Measurements from ENCODE around the gene S100A14. TPM values are rescaled to one million over a fixed set of nuclear protein-coding genes. Genes with fewer than 3 reads are reported as not detected.
"Not testable (repeated sequence)": the region's sequence is repeated elsewhere in the genome, so short reads cannot be mapped to it uniquely, and the experiment has no call there.

The S100A14 gene
- polyA plus RNA-seq, 2 donors = 2,532 to 3,167 TPM

GRCh38 chr1:153583976-153584375 is 32.1 kb downstream of the S100A14 start:
- no peak overlapping the region for H3K27ac ChIP-seq (ENCODE audit: low read depth in 2 of 2, low read length in 1 of 2)
- WGBS, 2 donors = 77 to 85% methylated on average over 2 of the region's 2 CpGs
- H3K4me3 ChIP-seq (ENCODE audit: low read depth in 1 of 2, low read length in 2 of 2) = no peak overlapping the region
- no peaks in the 10 kb centered on the region for H3K27me3 ChIP-seq (ENCODE audit: control insufficient read depth in 1 of 2, insufficient read depth in 2 of 2, low read length in 2 of 2)
- no peaks in the 10 kb centered on the region for H3K9me3 ChIP-seq (ENCODE audit: control insufficient read depth in 2 of 2, insufficient read depth in 1 of 2, low read depth in 1 of 2, low read length in 1 of 2)
- H3K36me3 ChIP-seq (ENCODE audit: control insufficient read depth in 2 of 2, insufficient read depth in 2 of 2, low read length in 1 of 2) = no peaks in the 10 kb centered on the region
- no peaks in the 10 kb centered on the region for H3K4me1 ChIP-seq (ENCODE audit: control insufficient read depth in 2 of 2, insufficient read depth in 2 of 2, low read length in 1 of 2)

- 80 to 85% methylated on average over 3 of the region's 3 CpGs for WGBS, 2 donors
- H3K4me3 ChIP-seq (ENCODE audit: low read depth in 1 of 2, low read length in 2 of 2); H3K36me3 ChIP-seq (ENCODE audit: control insufficient read depth in 2 of 2, insufficient read depth in 2 of 2, low read length in 1 of 2); H3K27ac ChIP-seq (ENCODE audit: low read depth in 2 of 2, low read length in 1 of 2); H3K27me3 ChIP-seq (ENCODE audit: control insufficient read depth in 1 of 2, insufficient read depth in 2 of 2, low read length in 2 of 2); H3K9me3 ChIP-seq (ENCODE audit: control insufficient read depth in 2 of 2, insufficient read depth in 1 of 2, low read depth in 1 of 2, low read length in 1 of 2); H3K4me1 ChIP-seq (ENCODE audit: control insufficient read depth in 2 of 2, insufficient read depth in 2 of 2, low read length in 1 of 2): not testable (repeated sequence)
These were observed 32.6 kb downstream of the S100A14 start for GRCh38 chr1:153583514-153583913.

GRCh38 chr1:153582836-153583235 is 33.3 kb downstream of the S100A14 start:
- H3K4me3 ChIP-seq (ENCODE audit: low read depth in 1 of 2, low read length in 2 of 2); H3K36me3 ChIP-seq (ENCODE audit: control insufficient read depth in 2 of 2, insufficient read depth in 2 of 2, low read length in 1 of 2); H3K27me3 ChIP-seq (ENCODE audit: control insufficient read depth in 1 of 2, insufficient read depth in 2 of 2, low read length in 2 of 2); H3K27ac ChIP-seq (ENCODE audit: low read depth in 2 of 2, low read length in 1 of 2); H3K4me1 ChIP-seq (ENCODE audit: control insufficient read depth in 2 of 2, insufficient read depth in 2 of 2, low read length in 1 of 2); H3K9me3 ChIP-seq (ENCODE audit: control insufficient read depth in 2 of 2, insufficient read depth in 1 of 2, low read depth in 1 of 2, low read length in 1 of 2): not testable (repeated sequence)
- 94 to 96% methylated on average over 32 to 34 of the region's 34 CpGs for WGBS, 2 donors

- Histone ChIP-seq H3K9me3 (ENCODE audit: control insufficient read depth in 2 of 2, insufficient read depth in 1 of 2, low read depth in 1 of 2, low read length in 1 of 2) (no peaks in the 10 kb centered on the region), H3K4me1 (ENCODE audit: control insufficient read depth in 2 of 2, insufficient read depth in 2 of 2, low read length in 1 of 2) (peaks cover 2 to 4% of the 10 kb centered on the region in 2 donors), H3K27me3 (ENCODE audit: control insufficient read depth in 1 of 2, insufficient read depth in 2 of 2, low read length in 2 of 2) (no peaks in the 10 kb centered on the region), H3K27ac (ENCODE audit: low read depth in 2 of 2, low read length in 1 of 2) (no peak overlapping the region), H3K36me3 (ENCODE audit: control insufficient read depth in 2 of 2, insufficient read depth in 2 of 2, low read length in 1 of 2) (no peaks in the 10 kb centered on the region), H3K4me3 (ENCODE audit: low read depth in 1 of 2, low read length in 2 of 2) (no peak overlapping the region)
- 76 to 85% methylated on average over 3 of the region's 3 CpGs for WGBS, 2 donors
These were observed 37.2 kb downstream of the S100A14 start for GRCh38 chr1:153578936-153579335.

- Histone ChIP-seq H3K9me3 (ENCODE audit: control insufficient read depth in 2 of 2, insufficient read depth in 1 of 2, low read depth in 1 of 2, low read length in 1 of 2) (no peaks in the 10 kb centered on the region), H3K36me3 (ENCODE audit: control insufficient read depth in 2 of 2, insufficient read depth in 2 of 2, low read length in 1 of 2) (no peaks in the 10 kb centered on the region), H3K27ac (ENCODE audit: low read depth in 2 of 2, low read length in 1 of 2) (no peak overlapping the region)
These were observed 37.6 kb downstream of the S100A14 start for GRCh38 chr1:153578490-153578889.

GRCh38 chr1:153577624-153578051 is 38.5 kb downstream of the S100A14 start:
- no peaks in the 10 kb centered on the region for H3K36me3 ChIP-seq (ENCODE audit: control insufficient read depth in 2 of 2, insufficient read depth in 2 of 2, low read length in 1 of 2)
- WGBS, 2 donors = 36 to 46% methylated on average over 9 of the region's 9 CpGs
- no peaks in the 10 kb centered on the region for H3K27me3 ChIP-seq (ENCODE audit: control insufficient read depth in 1 of 2, insufficient read depth in 2 of 2, low read length in 2 of 2)
- H3K9me3 ChIP-seq (ENCODE audit: control insufficient read depth in 2 of 2, insufficient read depth in 1 of 2, low read depth in 1 of 2, low read length in 1 of 2) = no peaks in the 10 kb centered on the region
- H3K4me3 ChIP-seq (ENCODE audit: low read depth in 1 of 2, low read length in 2 of 2) = no peak overlapping the region
- H3K27ac ChIP-seq (ENCODE audit: low read depth in 2 of 2, low read length in 1 of 2) = peak overlapping the region; percentile 65 to 75
- peaks cover 2 to 4% of the 10 kb centered on the region in 2 donors for H3K4me1 ChIP-seq (ENCODE audit: control insufficient read depth in 2 of 2, insufficient read depth in 2 of 2, low read length in 1 of 2)

More at GRCh38 chr1:153578490-153578889, 37.6 kb downstream of the S100A14 start:
- Histone ChIP-seq H3K4me1 (ENCODE audit: control insufficient read depth in 2 of 2, insufficient read depth in 2 of 2, low read length in 1 of 2) (peaks cover 2 to 4% of the 10 kb centered on the region in 2 donors), H3K4me3 (ENCODE audit: low read depth in 1 of 2, low read length in 2 of 2) (no peak overlapping the region), H3K27me3 (ENCODE audit: control insufficient read depth in 1 of 2, insufficient read depth in 2 of 2, low read length in 2 of 2) (no peaks in the 10 kb centered on the region)

GRCh38 chr1:153577138-153577537 is 39.0 kb downstream of the S100A14 start:
- 37 to 46% methylated on average over 4 of the region's 4 CpGs for WGBS, 2 donors
- no peaks in the 10 kb centered on the region for H3K27me3 ChIP-seq (ENCODE audit: control insufficient read depth in 1 of 2, insufficient read depth in 2 of 2, low read length in 2 of 2)

GRCh38 chr1:153575497-153575896 is 40.6 kb downstream of the S100A14 start:
- WGBS, 2 donors = 63 to 73% methylated on average over 9 to 10 of the region's 10 CpGs
- not testable (repeated sequence) for H3K9me3 ChIP-seq (ENCODE audit: control insufficient read depth in 2 of 2, insufficient read depth in 1 of 2, low read depth in 1 of 2, low read length in 1 of 2); H3K27me3 ChIP-seq (ENCODE audit: control insufficient read depth in 1 of 2, insufficient read depth in 2 of 2, low read length in 2 of 2); H3K36me3 ChIP-seq (ENCODE audit: control insufficient read depth in 2 of 2, insufficient read depth in 2 of 2, low read length in 1 of 2); H3K4me3 ChIP-seq (ENCODE audit: low read depth in 1 of 2, low read length in 2 of 2)
- Histone ChIP-seq H3K4me1 (ENCODE audit: control insufficient read depth in 2 of 2, insufficient read depth in 2 of 2, low read length in 1 of 2) (peaks cover 4 to 11% of the 10 kb centered on the region in 2 donors), H3K27ac (ENCODE audit: low read depth in 2 of 2, low read length in 1 of 2) (peak overlapping the region; percentile 2 to 4)

More at GRCh38 chr1:153577138-153577537, 39.0 kb downstream of the S100A14 start:
- peaks cover 2 to 5% of the 10 kb centered on the region in 2 donors for H3K4me1 ChIP-seq (ENCODE audit: control insufficient read depth in 2 of 2, insufficient read depth in 2 of 2, low read length in 1 of 2)
- no peaks in the 10 kb centered on the region for H3K9me3 ChIP-seq (ENCODE audit: control insufficient read depth in 2 of 2, insufficient read depth in 1 of 2, low read depth in 1 of 2, low read length in 1 of 2)
- no peak overlapping the region for H3K4me3 ChIP-seq (ENCODE audit: low read depth in 1 of 2, low read length in 2 of 2)
- no peaks in the 10 kb centered on the region for H3K36me3 ChIP-seq (ENCODE audit: control insufficient read depth in 2 of 2, insufficient read depth in 2 of 2, low read length in 1 of 2)
- peak overlapping the region; percentile 65 to 75 for H3K27ac ChIP-seq (ENCODE audit: low read depth in 2 of 2, low read length in 1 of 2)

- WGBS, 2 donors = 92 to 95% methylated on average over 34 to 35 of the region's 35 CpGs
- H3K4me1 ChIP-seq (ENCODE audit: control insufficient read depth in 2 of 2, insufficient read depth in 2 of 2, low read length in 1 of 2) = peaks cover 4 to 11% of the 10 kb centered on the region in 2 donors
These were observed 41.0 kb downstream of the S100A14 start for GRCh38 chr1:153575081-153575491.

GRCh38 chr1:153573351-153573750 is 42.8 kb downstream of the S100A14 start:
- Histone ChIP-seq H3K27me3 (ENCODE audit: control insufficient read depth in 1 of 2, insufficient read depth in 2 of 2, low read length in 2 of 2) (no peaks in the 10 kb centered on the region), H3K9me3 (ENCODE audit: control insufficient read depth in 2 of 2, insufficient read depth in 1 of 2, low read depth in 1 of 2, low read length in 1 of 2) (no peaks in the 10 kb centered on the region), H3K36me3 (ENCODE audit: control insufficient read depth in 2 of 2, insufficient read depth in 2 of 2, low read length in 1 of 2) (no peaks in the 10 kb centered on the region), H3K27ac (ENCODE audit: low read depth in 2 of 2, low read length in 1 of 2) (peak overlapping the region; percentile 66 to 78), H3K4me3 (ENCODE audit: low read depth in 1 of 2, low read length in 2 of 2) (no peak overlapping the region), H3K4me1 (ENCODE audit: control insufficient read depth in 2 of 2, insufficient read depth in 2 of 2, low read length in 1 of 2) (peaks cover 4 to 13% of the 10 kb centered on the region in 2 donors)
- WGBS, 2 donors = 72 to 76% methylated on average over 3 of the region's 3 CpGs

More at GRCh38 chr1:153575081-153575491, 41.0 kb downstream of the S100A14 start:
- H3K27ac ChIP-seq (ENCODE audit: low read depth in 2 of 2, low read length in 1 of 2) = peak overlapping the region in 1 of 2 donors; percentile 2
- not testable (repeated sequence) for H3K4me3 ChIP-seq (ENCODE audit: low read depth in 1 of 2, low read length in 2 of 2); H3K27me3 ChIP-seq (ENCODE audit: control insufficient read depth in 1 of 2, insufficient read depth in 2 of 2, low read length in 2 of 2); H3K36me3 ChIP-seq (ENCODE audit: control insufficient read depth in 2 of 2, insufficient read depth in 2 of 2, low read length in 1 of 2); H3K9me3 ChIP-seq (ENCODE audit: control insufficient read depth in 2 of 2, insufficient read depth in 1 of 2, low read depth in 1 of 2, low read length in 1 of 2)

Measured in esophagus (tissue), 2 donors.